ENCODE measurements around the gene INHBE. TPM values are rescaled to one million over a fixed set of nuclear protein-coding genes. Genes with fewer than 3 reads are reported as not detected.
"Not testable (repeated sequence)": the region's sequence is repeated elsewhere in the genome, so short reads cannot be mapped to it uniquely, and the experiment has no call there.

The INHBE gene
- total RNA-seq, 1 donor from 2014 or later, result 0.29 TPM

- DNase-seq (ENCODE audit: low read depth), result no peak
- no peak overlapping the region for H3K4me3 ChIP-seq (ENCODE audit: low read depth, low read length)
- TF ChIP-seq, protein P1, sequence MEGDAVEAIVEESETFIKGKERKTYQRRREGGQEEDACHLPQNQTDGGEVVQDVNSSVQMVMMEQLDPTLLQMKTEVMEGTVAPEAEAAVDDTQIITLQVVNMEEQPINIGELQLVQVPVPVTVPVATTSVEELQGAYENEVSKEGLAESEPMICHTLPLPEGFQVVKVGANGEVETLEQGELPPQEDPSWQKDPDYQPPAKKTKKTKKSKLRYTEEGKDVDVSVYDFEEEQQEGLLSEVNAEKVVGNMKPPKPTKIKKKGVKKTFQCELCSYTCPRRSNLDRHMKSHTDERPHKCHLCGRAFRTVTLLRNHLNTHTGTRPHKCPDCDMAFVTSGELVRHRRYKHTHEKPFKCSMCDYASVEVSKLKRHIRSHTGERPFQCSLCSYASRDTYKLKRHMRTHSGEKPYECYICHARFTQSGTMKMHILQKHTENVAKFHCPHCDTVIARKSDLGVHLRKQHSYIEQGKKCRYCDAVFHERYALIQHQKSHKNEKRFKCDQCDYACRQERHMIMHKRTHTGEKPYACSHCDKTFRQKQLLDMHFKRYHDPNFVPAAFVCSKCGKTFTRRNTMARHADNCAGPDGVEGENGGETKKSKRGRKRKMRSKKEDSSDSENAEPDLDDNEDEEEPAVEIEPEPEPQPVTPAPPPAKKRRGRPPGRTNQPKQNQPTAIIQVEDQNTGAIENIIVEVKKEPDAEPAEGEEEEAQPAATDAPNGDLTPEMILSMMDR (conservative IDR thresholded peaks at IDR 0.05; ENCODE audit: low read depth, low read length), result no peak
Measured at GRCh38 chr12:57441846-57442427, 13.2 kb upstream of the INHBE start.

- DNase-seq (ENCODE audit: low read depth), result not testable (repeated sequence)
Measured at GRCh38 chr12:57444337-57444736, 10.8 kb upstream of the INHBE start.

DNA sequence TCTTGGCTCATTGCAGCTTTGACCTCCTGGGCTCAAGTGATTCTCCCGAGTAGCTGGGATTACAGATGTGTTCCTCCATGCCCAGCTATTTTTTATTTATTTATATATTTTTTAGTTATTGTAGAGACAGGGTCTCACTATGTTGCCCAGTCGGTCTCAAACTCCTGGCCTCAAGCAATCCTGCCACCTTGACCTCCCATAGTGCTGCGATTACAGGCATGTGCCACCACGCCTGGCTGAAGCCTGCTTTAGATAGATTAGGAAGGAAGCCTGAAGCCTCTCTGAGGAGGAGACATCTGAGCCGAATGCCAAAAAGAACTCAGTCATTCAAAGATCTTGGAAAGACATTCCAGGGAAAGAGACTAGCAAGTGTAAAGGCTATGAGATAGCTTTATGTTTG, 10.4 kb upstream of the INHBE start:
- no peak overlapping the region for H3K4me3 ChIP-seq (ENCODE audit: low read depth, low read length)
- TF ChIP-seq, protein P1 (conservative IDR thresholded peaks at IDR 0.05; ENCODE audit: low read depth, low read length), result no peak
- DNase-seq (ENCODE audit: low read depth), result no peak

More at GRCh38 chr12:57444337-57444736, 10.8 kb upstream of the INHBE start:
- not testable (repeated sequence) for H3K4me3 ChIP-seq (ENCODE audit: low read depth, low read length)

GRCh38 chr12:57446292-57446960, 8.7 kb upstream of the INHBE start:
- no peak overlapping the region for H3K4me3 ChIP-seq (ENCODE audit: low read depth, low read length)
- TF ChIP-seq, protein P1 (conservative IDR thresholded peaks at IDR 0.05; ENCODE audit: low read depth, low read length), result no peak
- no peak for DNase-seq (ENCODE audit: low read depth)

DNA sequence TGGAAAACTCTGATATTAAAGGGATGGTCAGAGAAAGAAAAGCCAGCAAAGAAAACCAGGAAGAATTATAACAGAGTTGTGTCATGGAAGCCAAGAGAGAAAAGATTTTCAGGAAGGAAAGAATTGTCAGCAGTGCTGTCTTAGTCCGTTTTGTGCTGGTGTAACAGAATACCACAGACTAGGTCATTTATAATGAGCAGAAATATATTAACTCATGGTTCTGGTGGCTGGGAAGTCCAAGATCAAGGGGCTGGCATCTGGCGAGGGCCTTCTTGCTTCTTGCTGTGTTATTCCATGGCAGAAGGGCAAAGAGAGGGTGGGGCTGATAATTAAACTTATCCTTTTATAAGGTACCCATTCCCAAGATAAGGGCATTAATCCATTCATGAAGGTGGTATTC, 6.4 kb upstream of the INHBE start:
- TF ChIP-seq, protein P1 (conservative IDR thresholded peaks at IDR 0.05; ENCODE audit: low read depth, low read length), result no peak
- DNase-seq (ENCODE audit: low read depth), result no peak

DNA sequence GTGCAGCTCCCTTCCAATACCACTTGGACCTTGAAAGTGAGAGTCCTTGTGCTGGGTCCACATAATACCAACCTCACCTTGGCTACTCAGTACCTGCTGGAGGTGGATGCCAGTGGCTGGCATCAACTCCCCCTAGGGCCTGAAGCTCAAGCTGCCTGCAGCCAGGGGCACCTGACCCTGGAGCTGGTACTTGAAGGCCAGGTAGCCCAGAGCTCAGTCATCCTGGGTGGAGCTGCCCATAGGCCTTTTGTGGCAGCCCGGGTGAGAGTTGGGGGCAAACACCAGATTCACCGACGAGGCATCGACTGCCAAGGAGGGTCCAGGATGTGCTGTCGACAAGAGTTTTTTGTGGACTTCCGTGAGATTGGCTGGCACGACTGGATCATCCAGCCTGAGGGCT, 5.7 kb upstream of the INHBE start:
- TF ChIP-seq, protein P1 (conservative IDR thresholded peaks at IDR 0.05; ENCODE audit: low read depth, low read length), result no peak
- no peak overlapping the region for H3K4me3 ChIP-seq (ENCODE audit: low read depth, low read length)
- no peak for DNase-seq (ENCODE audit: low read depth)

More for the DNA sequence above, 6.4 kb upstream of the INHBE start:
- no peak overlapping the region for H3K4me3 ChIP-seq (ENCODE audit: low read depth, low read length)

DNA sequence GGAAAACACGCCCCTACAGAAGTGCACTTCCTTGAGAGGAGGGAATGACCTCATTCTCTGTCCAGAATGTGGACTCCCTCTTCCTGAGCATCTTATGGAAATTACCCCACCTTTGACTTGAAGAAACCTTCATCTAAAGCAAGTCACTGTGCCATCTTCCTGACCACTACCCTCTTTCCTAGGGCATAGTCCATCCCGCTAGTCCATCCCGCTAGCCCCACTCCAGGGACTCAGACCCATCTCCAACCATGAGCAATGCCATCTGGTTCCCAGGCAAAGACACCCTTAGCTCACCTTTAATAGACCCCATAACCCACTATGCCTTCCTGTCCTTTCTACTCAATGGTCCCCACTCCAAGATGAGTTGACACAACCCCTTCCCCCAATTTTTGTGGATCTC, 5.0 kb upstream of the INHBE start:
- TF ChIP-seq, protein P1 (conservative IDR thresholded peaks at IDR 0.05; ENCODE audit: low read depth, low read length), result no peak
- DNase-seq (ENCODE audit: low read depth), result no peak
- H3K4me3 ChIP-seq (ENCODE audit: low read depth, low read length), result no peak overlapping the region
